ENCODE measurements around the gene VWC2L.

VWC2L gene

DNA sequence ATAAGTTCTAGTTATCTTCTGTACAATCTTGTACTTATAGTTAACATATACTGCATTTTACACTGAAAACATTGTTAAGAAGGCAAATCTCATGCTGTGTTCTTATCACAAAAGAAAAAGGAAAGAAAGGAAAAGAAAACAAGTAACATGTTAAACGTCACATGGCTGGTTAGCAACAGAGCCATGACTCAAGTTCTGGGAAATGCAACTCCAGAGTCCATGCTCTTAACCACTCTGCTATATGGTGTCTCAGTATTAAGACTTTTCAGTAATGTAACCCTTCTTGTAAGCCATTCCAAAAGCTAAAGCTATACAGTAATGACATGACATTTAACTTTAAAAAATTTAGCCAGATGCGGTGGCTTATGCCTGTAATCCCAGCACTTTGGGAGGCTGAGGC, 217.2 kb downstream of the VWC2L start:
- no peak overlapping the region for H3K4me3 ChIP-seq (ENCODE audit: low read length)
- no peak for TF ChIP-seq ZNF274 (IDR thresholded peaks at IDR 0.05; ENCODE audit: low read depth, low read length)

Measured in GM08714 (cell line).